DMS53 treated with DMSO at 0.1 percent for 48 hours (cell line): Measurements from ENCODE around the gene NELL2.
"Not testable (repeated sequence)": the region's sequence is repeated elsewhere in the genome, so short reads cannot be mapped to it uniquely, and the experiment has no call there.

Experiments used
- DNase-seq: peaks from one replicate; lab custom pipeline; 2025; ENCODE audit not compliant: unreplicated experiment; lab: John Stamatoyannopoulos, UW

Gene NELL2

GRCh38 chr12:44779766-44780165 is 96.3 kb downstream of the NELL2 start:
- DNase-seq = no peak

- DNase-seq = no peak
These were observed 97.3 kb downstream of the NELL2 start for GRCh38 chr12:44778863-44779262.

GRCh38 chr12:44777044-44777443 is 99.1 kb downstream of the NELL2 start:
- DNase-seq = no peak

GRCh38 chr12:44775901-44776300 is 100.2 kb downstream of the NELL2 start:
- no peak for DNase-seq

GRCh38 chr12:44774815-44775411 is 101.2 kb downstream of the NELL2 start:
- DNase-seq = peak; percentile 41

- no peak for DNase-seq
These were observed 104.6 kb downstream of the NELL2 start for GRCh38 chr12:44771485-44772021.

GRCh38 chr12:44765796-44766195 is 110.3 kb downstream of the NELL2 start:
- no peak for DNase-seq

- no peak for DNase-seq
These were observed 113.1 kb downstream of the NELL2 start for GRCh38 chr12:44763021-44763420.

- DNase-seq = no peak
These were observed 116.8 kb downstream of the NELL2 start for GRCh38 chr12:44759289-44759688.

- DNase-seq = no peak
These were observed 125.6 kb downstream of the NELL2 start for GRCh38 chr12:44750468-44750867.

GRCh38 chr12:44749566-44749965 is 126.5 kb downstream of the NELL2 start:
- no peak for DNase-seq

- no peak for DNase-seq
These were observed 127.1 kb downstream of the NELL2 start for GRCh38 chr12:44748950-44749468.

GRCh38 chr12:44741292-44741980 is 134.7 kb downstream of the NELL2 start:
- not testable (repeated sequence) for DNase-seq

GRCh38 chr12:44738051-44738450 is 138.1 kb downstream of the NELL2 start:
- DNase-seq = no peak

GRCh38 chr12:44728566-44728965 is 147.5 kb downstream of the NELL2 start:
- DNase-seq = no peak

- DNase-seq = no peak
These were observed 155.8 kb downstream of the NELL2 start for GRCh38 chr12:44720265-44720664.

GRCh38 chr12:44717612-44718011 is 158.5 kb downstream of the NELL2 start:
- no peak for DNase-seq

GRCh38 chr12:44716711-44717110 is 159.4 kb downstream of the NELL2 start:
- DNase-seq = no peak

- DNase-seq = no peak
These were observed 164.4 kb downstream of the NELL2 start for GRCh38 chr12:44711736-44712135.

GRCh38 chr12:44709166-44709565 is 166.9 kb downstream of the NELL2 start:
- no peak for DNase-seq

- peak; percentile 74 for DNase-seq
These were observed 167.9 kb downstream of the NELL2 start for GRCh38 chr12:44708218-44708617.

- no peak for DNase-seq
These were observed 172.8 kb downstream of the NELL2 start for GRCh38 chr12:44703182-44703910.
